Aorta (tissue), 5 donors: Measurements from ENCODE around the gene GINS2. TPM values are rescaled to one million over a fixed set of nuclear protein-coding genes. Genes with fewer than 3 reads are reported as not detected.

Experiments
- ATAC-seq: fragments of 200-7000 bp; cut with Tn5 transposase; one replicate; pipeline ENCODE4 v1.9.1; 2022; ENCODE audit warnings: moderate library complexity; ENCODE audit not compliant: low FRiP score
- DNase-seq, 2 donors: peaks; one replicate each; pipeline ENCODE4 v3.0.0-alpha.2; 2020
- H3K27ac ChIP-seq, 2 donors: one replicate each; pipeline ENCODE4 v1.5.1; 2013; ENCODE audit warnings: low read length in 2 of 2, mild to moderate bottlenecking in 2 of 2, moderate library complexity in 2 of 2, control low read depth in 1 of 2, inconsistent platforms in 1 of 2, low read depth in 1 of 2
- H3K27me3 ChIP-seq, 2 donors: one replicate each; pipeline ENCODE4 v1.6.1; 2013; ENCODE audit warnings: control low read depth in 1 of 2, low read length in 1 of 2, mild to moderate bottlenecking in 1 of 2, moderate library complexity in 1 of 2; ENCODE audit not compliant: insufficient read depth in 2 of 2, control insufficient read depth in 1 of 2
- H3K36me3 ChIP-seq, 2 donors: one replicate each; pipeline ENCODE4 v1.6.1; 2013; ENCODE audit warnings: control low read depth in 1 of 2, low read length in 1 of 2, mild to moderate bottlenecking in 1 of 2; ENCODE audit not compliant: insufficient read depth in 2 of 2, control insufficient read depth in 1 of 2
- H3K4me1 ChIP-seq, 2 donors: one replicate each; pipeline ENCODE4 v1.6.1; 2013; ENCODE audit warnings: low read length in 2 of 2, control low read depth in 1 of 2, mild to moderate bottlenecking in 1 of 2, moderate library complexity in 1 of 2; ENCODE audit not compliant: insufficient read depth in 2 of 2, control insufficient read depth in 1 of 2
- H3K4me3 ChIP-seq, 2 donors: one replicate each; pipeline ENCODE4 v1.5.1; 2013; ENCODE audit warnings: low read length in 2 of 2, control low read depth in 1 of 2, mild to moderate bottlenecking in 1 of 2
- H3K9me3 ChIP-seq: one replicate; pipeline ENCODE4 v1.6.1; 2013; ENCODE audit warnings: mild to moderate bottlenecking, low read length; ENCODE audit not compliant: control insufficient read depth
- WGBS, 2 donors: extraction: QIAGEN DNeasy Blood & Tissue Kit; methylation state at CpG; one replicate each; pipeline ENCODE4 v1.1.7; 2013; 5-methylcytosine and 5-hydroxymethylcytosine counted together
- intact Hi-C, 2 donors: fragments of 100-400 bp; cut with DNase I; formaldehyde crosslinking; loops; one replicate each; pipeline versions ENCODE4 v1.14.2 to v1.15.0; 2022
- polyA plus RNA-seq, 2 donors: library from polyadenylated mRNA; stranded (reverse); fragments of 200-250 nt; gene quantifications; one replicate each; pipeline ENCODE4 v1.2.3, GENCODE V29; 2013
- total RNA-seq, 2 donors: library from RNA; stranded (reverse); fragmentation: NEBNext Ultra II Directional; extraction: Animal tissue kit (Norgen Biotek cat#: 25700); gene quantifications; one replicate each; pipeline ENCODE4 v1.2.1, GENCODE V29; 2021
- donor health status: healthy with polysubstance abuse.
- donor health status: Bipolar disorder and iron deficiency.
- donor health status: DM: no; HTN: no; CAD: no.
- donor health status: DM: no; HTN: no; CAD: no.
- donor health status: DM: yes; HTN: yes; CAD: no.

Gene GINS2
- total and polyA plus RNA-seq, 4 donors = 0.23 to 0.75 (median 0.66) TPM

DNA sequence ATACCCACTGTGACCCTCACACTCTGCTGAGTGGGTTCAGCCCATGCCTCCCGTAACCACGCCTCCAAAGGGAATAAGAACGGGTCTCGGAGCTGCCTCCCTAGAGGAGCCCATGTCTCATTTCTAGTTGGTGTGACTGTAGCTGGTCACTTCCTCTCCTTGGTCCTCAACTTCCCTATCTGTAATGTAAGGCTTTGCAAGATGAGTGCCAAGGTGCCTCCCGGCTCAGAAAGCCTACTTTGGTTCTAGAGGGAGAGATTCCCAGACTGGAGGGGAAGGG lies 41.4 kb upstream of the GINS2 start:
- ATAC-seq (no peak), DNase-seq (no peak)
- no peaks in the 10 kb centered on the region for H3K4me1 ChIP-seq
- H3K27me3 ChIP-seq = no peaks in the 10 kb centered on the region
- H3K9me3 ChIP-seq = no peaks in the 10 kb centered on the region
- no peak overlapping the region for H3K4me3 ChIP-seq
- H3K36me3 ChIP-seq = no peaks in the 10 kb centered on the region
- H3K27ac ChIP-seq = no peak overlapping the region
- intact Hi-C loops = no loop called here
- 83 to 86% methylated on average over 5 of the region's 5 CpGs for WGBS, 2 donors

DNA sequence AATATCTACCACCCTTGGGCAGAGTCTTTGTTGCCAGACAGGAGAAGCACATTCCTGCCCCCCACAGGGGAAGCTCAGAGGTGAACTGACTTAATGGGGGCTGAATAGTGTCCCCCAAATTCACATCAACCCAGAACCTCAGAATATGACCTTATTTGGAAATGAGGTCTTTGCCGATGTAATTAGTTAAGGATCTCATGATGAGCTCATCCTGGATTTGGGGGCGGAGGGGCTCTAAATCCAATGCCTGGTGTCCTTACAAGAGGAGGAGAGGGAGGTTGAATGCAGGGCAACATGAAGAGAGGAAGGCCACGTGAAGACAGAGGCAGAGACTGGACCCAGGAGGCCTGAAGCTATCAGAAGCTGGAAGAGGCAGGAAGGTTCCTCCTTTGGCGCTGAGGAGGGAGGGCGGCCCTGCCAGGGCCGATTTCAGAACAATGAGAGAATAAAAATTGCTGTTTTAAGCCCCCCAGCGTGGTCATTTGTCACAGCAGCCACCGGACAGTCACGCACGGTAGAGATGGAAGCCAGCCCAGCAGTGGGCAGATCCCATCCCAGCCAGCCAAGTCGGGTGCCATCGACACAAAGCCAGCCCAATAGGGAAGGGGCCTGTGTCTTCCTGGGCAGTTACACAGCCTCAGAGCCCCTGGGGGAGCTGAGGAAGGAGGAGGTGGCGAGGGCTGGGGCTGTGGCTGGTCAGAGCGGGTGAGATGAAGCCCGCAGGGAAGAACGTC lies 40.9 kb upstream of the GINS2 start:
- intact Hi-C loops = no loop called here
- H3K4me1 ChIP-seq = no peaks in the 10 kb centered on the region
- ATAC-seq = no peak
- H3K27me3 ChIP-seq = no peaks in the 10 kb centered on the region
- H3K27ac ChIP-seq = no peak overlapping the region
- H3K36me3 ChIP-seq = no peaks in the 10 kb centered on the region
- no peak for DNase-seq
- H3K9me3 ChIP-seq = no peaks in the 10 kb centered on the region
- no peak overlapping the region for H3K4me3 ChIP-seq
- WGBS, 2 donors = 64% methylated on average over 16 of the region's 16 CpGs

DNA sequence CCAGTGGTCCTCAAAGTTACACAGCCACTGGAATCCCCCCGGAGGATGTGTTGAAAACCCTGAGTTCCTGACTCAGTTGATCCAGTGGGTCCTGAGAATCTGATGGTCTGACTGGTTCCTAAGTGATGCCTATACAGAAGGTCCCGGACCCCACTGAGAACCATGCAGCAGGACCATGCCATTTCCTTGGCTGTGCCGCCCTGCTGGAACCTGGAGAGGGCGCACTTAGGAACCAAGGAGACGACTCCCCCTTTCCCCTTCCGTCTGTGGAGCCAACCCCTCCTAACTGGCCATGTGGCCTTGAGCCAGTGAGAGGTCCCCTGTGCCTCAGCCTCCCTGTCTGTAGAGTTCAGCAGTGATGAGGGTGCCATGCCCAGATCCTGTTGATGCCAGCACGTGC lies 40.1 kb upstream of the GINS2 start:
- 60 to 70% methylated on average over 7 of the region's 7 CpGs for WGBS, 2 donors
- H3K36me3 ChIP-seq = no peaks in the 10 kb centered on the region
- ATAC-seq = no peak
- H3K9me3 ChIP-seq = no peaks in the 10 kb centered on the region
- intact Hi-C loops = no loop called here
- no peak for DNase-seq
- H3K27ac ChIP-seq = no peak overlapping the region
- no peaks in the 10 kb centered on the region for H3K27me3 ChIP-seq
- H3K4me3 ChIP-seq = no peak overlapping the region
- no peaks in the 10 kb centered on the region for H3K4me1 ChIP-seq

DNA sequence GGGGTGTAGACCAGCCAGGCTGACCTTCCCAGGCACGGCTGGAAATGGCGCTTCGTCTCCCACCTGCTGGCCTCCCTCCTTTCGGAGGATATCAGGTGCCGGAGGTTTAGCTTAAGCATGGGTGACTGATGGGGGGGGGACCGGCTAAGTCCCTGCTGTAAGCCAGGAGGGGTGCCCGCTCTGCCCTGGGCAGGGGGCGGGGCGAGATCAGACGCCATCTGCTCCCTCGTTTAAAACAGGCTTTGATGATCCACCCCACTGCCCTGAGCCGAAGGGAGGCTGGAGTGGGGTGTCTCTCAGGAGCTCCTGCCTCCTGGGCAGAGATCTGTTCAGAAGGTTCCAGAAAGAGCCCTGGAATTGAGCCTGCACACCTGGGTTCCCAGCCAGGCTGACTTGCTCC lies 36.2 kb upstream of the GINS2 start:
- no peaks in the 10 kb centered on the region for H3K36me3 ChIP-seq
- no peaks in the 10 kb centered on the region for H3K9me3 ChIP-seq
- ATAC-seq (no peak), DNase-seq (no peak)
- no peak overlapping the region for H3K27ac ChIP-seq
- H3K27me3 ChIP-seq = no peaks in the 10 kb centered on the region
- WGBS, 2 donors = 84 to 87% methylated on average over 11 to 12 of the region's 12 CpGs
- H3K4me3 ChIP-seq = no peak overlapping the region
- H3K4me1 ChIP-seq = no peaks in the 10 kb centered on the region
- intact Hi-C loops = no loop called here

DNA sequence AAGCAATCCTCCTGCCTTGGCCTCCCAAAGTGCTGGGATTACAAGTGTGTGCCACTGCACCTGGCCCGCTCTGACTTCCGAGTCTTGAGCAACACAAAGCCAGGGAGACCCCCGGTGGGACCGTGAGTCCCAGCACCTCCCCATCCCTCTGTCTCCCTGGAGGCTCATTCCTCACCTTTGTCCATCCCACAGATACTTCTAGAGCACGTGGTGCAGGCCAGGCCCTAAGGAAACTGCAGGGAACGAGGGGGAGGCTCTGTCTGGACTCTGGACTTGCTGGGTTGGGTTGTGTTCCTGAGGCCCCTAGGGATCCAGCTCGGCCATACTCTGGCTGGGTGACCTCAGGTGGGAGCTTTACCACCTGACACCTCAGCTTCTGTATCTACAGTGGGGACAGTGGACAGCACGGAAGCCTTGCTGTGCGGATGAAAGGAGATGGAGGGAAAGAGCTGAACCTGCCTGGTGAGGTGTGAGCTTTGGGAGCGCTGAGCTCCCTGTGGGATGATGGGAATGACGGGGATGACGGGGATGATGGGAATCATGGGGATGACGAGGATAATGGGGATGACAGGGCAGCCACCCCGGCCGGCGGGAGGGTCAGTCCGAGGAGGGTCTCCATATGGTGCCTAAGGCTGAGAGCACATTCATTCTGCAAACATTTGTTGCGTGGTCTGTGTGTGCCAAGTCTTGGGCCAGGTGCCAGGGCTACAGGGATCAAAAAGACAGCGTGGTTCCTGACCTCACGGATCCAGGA lies 35.5 kb upstream of the GINS2 start:
- DNase-seq (no peak), ATAC-seq (no peak)
- H3K9me3 ChIP-seq = no peaks in the 10 kb centered on the region
- no peaks in the 10 kb centered on the region for H3K27me3 ChIP-seq
- no peak overlapping the region for H3K4me3 ChIP-seq
- 72 to 81% methylated on average over 20 of the region's 20 CpGs for WGBS, 2 donors
- no peak overlapping the region for H3K27ac ChIP-seq
- intact Hi-C loops = no loop called here
- H3K4me1 ChIP-seq = no peaks in the 10 kb centered on the region
- H3K36me3 ChIP-seq = no peaks in the 10 kb centered on the region

DNA sequence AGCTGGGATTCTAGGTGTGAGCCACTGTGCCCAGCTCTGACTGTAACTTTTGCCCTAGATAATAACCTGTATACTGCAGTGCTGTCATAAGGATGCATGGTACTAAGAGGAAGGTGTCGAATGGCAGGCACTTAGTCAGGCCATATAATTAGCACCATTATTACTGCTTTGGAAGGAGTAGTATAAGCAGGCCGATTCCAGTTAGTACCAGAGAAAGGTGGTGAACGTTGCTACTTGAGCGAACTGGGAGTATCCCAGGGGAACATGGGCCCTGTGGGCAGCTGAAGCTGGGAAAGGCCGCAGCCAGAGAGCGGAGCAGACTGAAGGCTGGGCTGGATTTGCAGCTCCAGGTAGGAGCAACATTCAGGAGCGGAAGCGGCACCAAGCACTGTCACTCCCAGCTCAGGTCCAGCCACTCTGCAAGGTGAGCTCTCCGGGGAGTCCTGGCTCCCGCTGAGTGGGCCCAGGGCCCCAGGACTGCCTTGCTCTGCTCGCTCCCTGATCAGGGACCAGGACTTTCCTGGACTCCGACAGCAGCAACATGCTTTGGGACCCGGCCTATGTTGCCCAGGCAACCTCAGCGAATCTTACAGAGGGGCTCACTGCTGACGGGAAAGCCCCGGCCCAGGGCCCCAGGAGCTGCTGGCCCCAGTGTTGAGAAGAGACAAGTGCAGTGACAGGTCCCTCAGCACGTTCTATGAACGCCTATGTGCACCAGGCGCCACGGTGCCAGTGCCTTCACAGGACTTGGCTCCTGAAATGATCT lies 33.6 kb upstream of the GINS2 start:
- no peak for ATAC-seq
- intact Hi-C loops = no loop called here

DNA sequence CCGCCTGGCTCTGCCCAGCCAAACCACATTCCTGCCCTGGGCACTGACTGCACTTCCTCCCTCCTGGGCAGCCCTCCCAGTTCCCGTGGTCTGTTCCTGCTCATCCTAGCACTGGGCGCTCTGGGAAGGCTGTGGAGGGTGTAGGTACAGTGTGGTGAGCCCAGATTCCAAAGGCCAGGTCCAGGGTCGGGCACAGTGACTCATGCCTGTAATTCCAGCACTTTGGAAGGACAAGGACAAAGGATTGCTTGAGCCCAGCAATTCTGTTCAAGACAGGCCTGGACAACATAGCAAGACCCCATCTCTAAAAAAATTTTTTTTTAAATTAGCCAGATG lies 31.5 kb upstream of the GINS2 start:
- intact Hi-C loops = no loop called here
- DNase-seq = no peak
- Histone ChIP-seq H3K9me3 (no peaks in the 10 kb centered on the region), H3K4me3 (no peak overlapping the region), H3K4me1 (no peaks in the 10 kb centered on the region), H3K36me3 (no peaks in the 10 kb centered on the region), H3K27me3 (no peaks in the 10 kb centered on the region), H3K27ac (no peak overlapping the region)
- 83 to 86% methylated on average over 4 of the region's 4 CpGs for WGBS, 2 donors
- ATAC-seq = no peak

More for the DNA sequence above, 33.6 kb upstream of the GINS2 start:
- Histone ChIP-seq H3K4me3 (no peak overlapping the region), H3K9me3 (no peaks in the 10 kb centered on the region), H3K36me3 (no peaks in the 10 kb centered on the region), H3K27ac (no peak overlapping the region), H3K27me3 (no peaks in the 10 kb centered on the region), H3K4me1 (no peaks in the 10 kb centered on the region)
- 84 to 90% methylated on average over 20 of the region's 20 CpGs for WGBS, 2 donors
- no peak for DNase-seq

DNA sequence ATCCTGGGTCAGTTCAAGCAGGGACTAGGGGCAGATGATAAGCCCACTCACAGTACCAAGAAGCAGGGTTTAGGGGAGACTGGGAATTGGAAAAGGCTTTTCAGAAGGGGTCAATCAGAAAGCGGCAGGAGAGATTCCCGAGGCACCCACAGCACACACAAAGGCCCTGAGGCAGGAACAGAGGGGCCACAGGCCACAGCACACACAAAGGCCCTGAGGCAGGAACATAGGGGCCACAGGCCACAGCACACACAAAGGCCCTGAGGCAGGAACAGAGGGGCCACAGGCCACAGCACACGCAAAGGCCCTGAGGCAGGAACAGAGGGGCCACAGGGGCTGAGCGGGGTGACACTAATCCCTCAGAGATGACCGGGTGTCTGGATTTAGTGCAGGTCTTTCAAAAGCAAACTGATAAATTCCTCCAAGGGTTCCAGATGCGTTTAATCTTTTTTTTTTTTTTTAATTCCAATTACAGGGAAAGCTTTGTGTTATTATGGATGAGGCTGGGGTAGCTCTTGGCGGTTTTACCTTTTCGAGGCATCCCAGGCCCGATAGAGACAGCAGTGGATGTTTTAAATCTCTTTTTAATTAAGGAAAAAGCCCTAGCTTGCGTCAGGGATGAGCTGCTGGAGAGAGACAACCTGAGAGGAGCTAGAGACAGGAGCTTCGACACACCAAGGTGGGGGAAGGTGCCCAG lies 31.0 kb upstream of the GINS2 start:
- ATAC-seq (no peak), DNase-seq (no peak)
- Histone ChIP-seq H3K27me3 (no peaks in the 10 kb centered on the region), H3K4me1 (no peaks in the 10 kb centered on the region), H3K9me3 (no peaks in the 10 kb centered on the region), H3K27ac (no peak overlapping the region), H3K36me3 (no peaks in the 10 kb centered on the region), H3K4me3 (no peak overlapping the region)
- 82 to 86% methylated on average over 11 of the region's 11 CpGs for WGBS, 2 donors
- intact Hi-C loops = loop anchor here (5.0 to 10.0 kb wide), 3 partner anchors 295 to 445 kb away; no protein-coding TSS in a partner anchor
